H1 (cell line): Measurements from ENCODE around the gene CABLES2. TPM values are rescaled to one million over a fixed set of nuclear protein-coding genes. Genes with fewer than 3 reads are reported as not detected.

Source experiments
- CHD7 ChIP-seq: fragments of 300-600 bp; sonication (generic); IDR thresholded peaks from 2 replicates; pipeline ENCODE4 v1.7.1; 2012; ENCODE audit warnings: low read length, moderate library complexity, mild to moderate bottlenecking, inconsistent platforms; ENCODE audit not compliant: insufficient replicate concordance
- EP300 ChIP-seq, 2 experiments: IDR thresholded peaks; 1 replicate in 1 of 2; 2 replicates in 1 of 2; pipeline ENCODE4 v1.6.1; 2011 to 2012; ENCODE audit warnings: low read depth in 2 of 2, low read length in 2 of 2, mild to moderate bottlenecking in 2 of 2, borderline replicate concordance in 1 of 2, inconsistent platforms in 1 of 2, moderate library complexity in 1 of 2
- EZH2 ChIP-seq: fragments of 200-600 bp; sonication (generic); IDR thresholded peaks from 2 replicates; pipeline ENCODE4 v1.7.1; 2012; ENCODE audit warnings: low read depth, mild to moderate bottlenecking, moderate library complexity, low read length, inconsistent platforms; ENCODE audit not compliant: severe bottlenecking
- GTF2F1 ChIP-seq: IDR thresholded peaks from 2 replicates; pipeline ENCODE4 v1.6.1; 2012; ENCODE audit warnings: low read depth, low read length, improper control_type of control experiment, borderline replicate concordance
- MAFK ChIP-seq: IDR thresholded peaks from 2 replicates; pipeline ENCODE4 v1.6.1; 2012; ENCODE audit warnings: low read depth, mild to moderate bottlenecking, improper control_type of control experiment, low read length
- TAF7 ChIP-seq: optimal IDR thresholded peaks from 2 replicates; pipeline ENCODE3; 2011; ENCODE audit warnings: low read depth, mild to moderate bottlenecking, inconsistent platforms, low read length, moderate library complexity, borderline replicate concordance
- polyA plus RNA-seq, 7 experiments: library from polyadenylated mRNA; depleted of rRNA in 3 of 7; stranded (reverse) in 5 of 7; unstranded in 2 of 7; fragments of >200 nt in 5 of 7; fragments of 200-250 nt in 2 of 7; gene quantifications; 1 replicate in 5 of 7; 2 replicates in 1 of 7; 4 replicates in 1 of 7; pipeline versions ENCODE4 v1.2.1 to v1.2.3, GENCODE V29; 2011 to 2013; ENCODE audit warnings: missing spikeins in 2 of 7, mixed read lengths in 2 of 7
- total RNA-seq: library from RNA; stranded (reverse); fragmentation: NEBNext Ultra II Directional; extraction: Animal tissue kit (Norgen Biotek cat#: 25700); gene quantifications from 2 replicates; pipeline ENCODE4 v1.2.1, GENCODE V29; 2021
- TF ChIP-seq, protein P1 (sequence below): IDR thresholded peaks from 2 replicates; pipeline ENCODE4 v1.6.1; 2012; ENCODE audit warnings: low read length, inconsistent platforms

CABLES2 gene
- total and polyA plus RNA-seq, 2 of the 8 experiments (the other 6 are each of a cell fraction or from before 2014, with no cell fraction given) = 8.0 to 8.8 TPM

DNA sequence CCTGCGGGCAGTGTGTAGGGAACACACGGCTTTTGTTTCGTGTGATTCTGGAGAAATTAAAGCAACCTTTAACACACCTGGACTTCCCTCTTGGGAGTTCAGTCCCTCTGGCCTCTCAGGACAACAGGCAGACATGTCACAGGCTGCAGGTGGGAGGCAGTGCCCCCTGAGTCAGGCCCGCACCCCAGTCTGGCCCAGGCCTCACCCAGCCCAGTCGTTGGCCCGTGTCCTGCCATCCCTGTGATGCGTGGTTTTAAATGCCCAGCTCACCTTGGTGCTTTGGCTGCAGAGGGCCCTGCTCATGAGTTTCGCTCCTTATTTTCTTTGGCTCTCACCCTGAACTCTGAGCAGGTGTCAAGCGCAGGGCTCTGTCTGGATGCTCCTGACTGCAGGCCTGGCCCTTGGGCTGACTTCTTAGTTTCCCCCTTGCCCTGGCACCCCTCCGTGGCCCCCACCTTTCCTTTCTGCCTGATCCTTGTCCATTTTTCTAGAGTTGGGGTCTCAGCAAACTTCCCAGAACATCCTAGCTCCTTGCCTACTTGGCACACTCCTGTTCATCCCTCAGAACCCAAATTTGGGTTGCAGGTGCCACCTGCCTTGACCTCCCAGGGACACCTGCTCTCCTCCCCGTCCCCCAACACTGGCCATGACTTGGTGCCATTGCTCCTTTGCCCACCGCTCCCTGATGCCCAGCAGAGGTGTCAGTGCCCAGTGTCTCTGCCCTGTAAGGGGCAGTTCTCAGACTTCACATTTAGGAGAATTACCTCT is 2.2 kb upstream of the CABLES2 start (continued):
- TF ChIP-seq CHD7 (no peak), TAF7 (no peak), GTF2F1 (no peak), EZH2 (no peak), MAFK (no peak), EP300 (IDR thresholded peaks at IDR 0.05; ENCODE audit: borderline replicate concordance in 1 of 2, low read depth in 2 of 2, low read length in 2 of 2) (no peak)
- TF ChIP-seq, protein P1, sequence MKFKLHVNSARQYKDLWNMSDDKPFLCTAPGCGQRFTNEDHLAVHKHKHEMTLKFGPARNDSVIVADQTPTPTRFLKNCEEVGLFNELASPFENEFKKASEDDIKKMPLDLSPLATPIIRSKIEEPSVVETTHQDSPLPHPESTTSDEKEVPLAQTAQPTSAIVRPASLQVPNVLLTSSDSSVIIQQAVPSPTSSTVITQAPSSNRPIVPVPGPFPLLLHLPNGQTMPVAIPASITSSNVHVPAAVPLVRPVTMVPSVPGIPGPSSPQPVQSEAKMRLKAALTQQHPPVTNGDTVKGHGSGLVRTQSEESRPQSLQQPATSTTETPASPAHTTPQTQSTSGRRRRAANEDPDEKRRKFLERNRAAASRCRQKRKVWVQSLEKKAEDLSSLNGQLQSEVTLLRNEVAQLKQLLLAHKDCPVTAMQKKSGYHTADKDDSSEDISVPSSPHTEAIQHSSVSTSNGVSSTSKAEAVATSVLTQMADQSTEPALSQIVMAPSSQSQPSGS = no peak
